Glomerular visceral epithelial cell (primary cell): Measurements from ENCODE around the gene AP1M1.

Source experiments
- DNase-seq: peaks from one replicate; pipeline ENCODE4 v3.0.0-alpha.2; 2016; ENCODE audit errors: extremely low spot score

Gene AP1M1

DNA sequence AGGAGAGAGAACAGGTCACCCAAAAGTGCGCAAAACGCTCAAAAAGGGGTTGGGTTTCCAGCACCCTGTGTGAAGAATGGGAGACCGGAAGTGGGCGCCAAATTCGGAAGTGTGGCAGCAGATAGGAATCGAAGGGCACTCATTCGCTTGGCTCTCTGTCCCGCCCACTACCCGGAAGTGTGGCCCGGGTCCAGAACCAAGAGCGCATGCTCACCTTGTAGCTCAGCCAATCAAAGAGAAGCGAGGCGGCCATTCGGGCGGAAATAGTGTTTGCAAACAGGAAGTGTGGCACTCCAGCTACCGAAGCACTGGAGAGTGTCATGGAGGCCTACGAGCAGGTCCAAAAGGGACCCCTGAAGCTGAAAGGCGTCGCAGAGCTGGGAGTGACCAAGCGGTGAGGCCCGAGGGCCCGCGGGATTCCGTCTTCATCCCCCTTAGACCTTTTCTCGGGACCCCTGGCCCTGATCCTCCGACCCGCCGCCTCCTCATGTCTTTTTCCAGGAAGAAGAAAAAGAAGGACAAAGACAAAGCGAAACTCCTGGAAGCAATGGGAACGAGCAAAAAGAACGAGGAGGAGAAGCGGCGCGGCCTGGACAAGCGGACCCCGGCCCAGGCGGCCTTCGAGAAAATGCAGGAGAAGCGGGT lies 12.5 kb upstream of the AP1M1 start, which contains the start of gene FAM32A:
FAM32A (plus strand) TSS at position 288 of the 645 bp plus-strand sequence; CDS start at position 321, 33 bp downstream.
- DNase-seq = peak; percentile 100

DNA sequence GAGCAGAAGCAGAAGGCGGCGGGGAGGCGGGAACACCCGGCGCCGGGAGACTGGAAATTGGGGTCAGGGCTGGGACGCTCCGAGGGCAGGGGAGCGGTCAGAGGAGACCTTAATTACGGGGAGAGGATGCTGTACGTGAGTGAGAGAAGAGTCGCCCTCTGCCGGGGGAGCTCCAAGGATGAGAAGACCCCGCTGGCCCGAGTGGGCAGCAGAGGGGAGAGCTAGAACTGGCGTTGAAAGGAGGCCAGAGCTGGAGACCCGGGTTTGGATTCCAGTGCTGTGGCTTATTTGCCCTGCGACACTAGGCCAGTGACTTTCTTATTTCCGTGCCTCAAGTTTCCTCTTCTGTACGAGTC lies 12.0 kb upstream of the AP1M1 start:
- peak; percentile 38 for DNase-seq

DNA sequence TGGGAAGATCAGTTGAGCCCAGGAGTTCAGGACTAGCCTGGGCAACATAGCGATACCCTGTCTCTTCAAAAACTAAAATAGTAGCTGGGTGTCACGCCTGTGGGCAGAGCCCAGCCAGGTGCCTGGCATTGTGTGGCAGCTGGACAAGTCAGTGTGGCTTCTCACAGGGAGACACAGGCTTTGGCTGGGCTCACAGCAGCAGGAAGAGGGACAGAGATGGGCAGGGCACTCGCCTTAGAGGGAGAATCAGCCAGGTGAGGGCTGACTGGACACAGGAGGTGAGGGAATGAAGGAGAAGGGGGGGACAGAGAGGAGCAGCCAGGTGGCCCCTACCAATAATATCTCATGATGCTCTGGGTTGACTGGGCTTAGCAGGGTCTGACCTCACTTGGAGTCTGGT lies 9.2 kb upstream of the AP1M1 start:
- DNase-seq = no peak

DNA sequence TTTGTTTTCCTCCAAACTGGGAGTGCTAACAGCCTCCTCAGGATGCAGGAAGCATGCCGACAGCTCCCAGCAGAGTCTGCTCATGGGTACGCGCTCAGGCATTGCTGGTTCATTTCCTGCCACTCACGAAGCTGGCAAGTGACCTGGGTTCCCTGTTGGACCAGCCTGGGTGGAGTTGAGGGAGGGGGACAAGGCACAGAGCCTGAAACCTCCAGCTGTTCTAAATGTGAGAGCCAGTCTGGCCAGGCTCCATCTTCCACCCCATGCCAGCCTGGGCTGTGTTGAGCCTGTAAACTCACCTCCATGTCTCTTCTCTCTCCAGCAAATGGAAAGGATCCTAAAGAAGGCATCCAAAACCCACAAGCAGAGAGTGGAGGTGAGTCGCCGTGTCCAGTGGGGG lies 7.5 kb upstream of the AP1M1 start:
- no peak for DNase-seq

DNA sequence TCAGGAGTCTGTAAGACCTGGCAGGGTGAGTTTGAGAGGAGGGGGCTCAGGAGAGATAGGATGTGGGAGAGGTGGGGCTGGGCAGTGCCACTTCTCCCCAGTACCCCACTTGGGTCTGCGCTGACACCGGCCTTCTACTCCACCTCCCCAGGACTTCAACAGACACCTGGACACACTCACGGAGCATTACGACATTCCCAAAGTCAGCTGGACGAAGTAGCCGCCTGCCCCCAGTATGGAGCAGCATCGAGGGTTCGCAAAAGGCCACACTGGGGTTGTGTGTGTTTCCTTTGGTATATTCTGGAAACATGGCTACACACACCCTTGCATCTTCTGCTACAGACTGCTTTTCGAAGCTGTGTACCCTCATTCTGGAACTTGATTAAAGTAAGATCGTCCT lies 7.0 kb upstream of the AP1M1 start:
- DNase-seq = no peak

DNA sequence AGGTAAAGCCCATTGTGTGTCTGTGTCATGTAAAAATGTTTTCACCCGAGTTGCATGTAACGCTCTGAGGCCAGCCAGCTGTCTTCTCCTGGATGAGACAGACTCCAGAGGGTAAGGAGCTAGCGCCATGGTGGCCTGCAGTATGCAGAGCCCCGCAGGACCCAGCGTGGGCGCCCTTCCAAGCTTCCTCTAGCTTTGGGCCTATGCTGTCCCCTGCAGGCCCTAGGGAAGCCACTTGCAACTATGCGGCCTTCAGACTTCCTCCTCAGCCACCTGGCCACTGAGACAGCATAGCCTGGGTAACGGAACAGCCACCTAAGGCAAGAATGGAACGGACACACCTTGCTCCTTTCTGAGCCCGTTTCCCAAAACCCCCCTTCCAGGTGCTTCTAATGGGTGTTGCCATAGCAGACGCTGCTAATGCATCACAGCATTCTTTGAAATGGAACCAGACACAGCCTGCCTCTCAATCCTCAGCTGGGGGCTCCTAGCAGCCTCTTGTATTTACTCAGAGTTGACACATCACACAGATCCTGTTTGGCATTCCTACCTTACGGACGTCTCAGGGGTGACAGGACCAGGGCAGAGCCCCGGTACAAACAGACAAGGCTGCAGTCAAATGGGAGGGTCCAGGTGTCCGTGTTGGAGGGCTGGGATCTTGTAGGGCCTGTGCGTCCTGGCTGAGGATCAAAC lies 6.3 kb upstream of the AP1M1 start:
- DNase-seq = no peak

DNA sequence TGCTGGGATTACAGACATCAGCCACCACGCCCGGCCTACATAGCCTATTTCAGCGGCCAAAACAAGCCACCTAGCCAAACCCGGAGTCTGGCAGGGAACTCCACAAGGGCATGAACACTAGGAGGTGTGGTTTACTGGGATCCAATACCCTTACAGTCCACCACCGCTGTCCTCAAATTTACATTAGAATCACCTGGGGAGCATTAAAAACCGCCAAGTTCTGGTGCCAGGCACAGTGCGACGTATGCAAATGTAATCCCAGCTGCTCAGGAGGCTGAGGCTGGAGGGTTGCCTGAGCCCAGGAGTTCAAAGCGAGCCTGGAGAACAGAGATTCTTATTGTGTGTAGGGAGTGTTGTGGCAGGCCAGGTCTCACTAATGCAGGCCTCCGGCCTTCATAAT lies 4.2 kb upstream of the AP1M1 start:
- DNase-seq = no peak

DNA sequence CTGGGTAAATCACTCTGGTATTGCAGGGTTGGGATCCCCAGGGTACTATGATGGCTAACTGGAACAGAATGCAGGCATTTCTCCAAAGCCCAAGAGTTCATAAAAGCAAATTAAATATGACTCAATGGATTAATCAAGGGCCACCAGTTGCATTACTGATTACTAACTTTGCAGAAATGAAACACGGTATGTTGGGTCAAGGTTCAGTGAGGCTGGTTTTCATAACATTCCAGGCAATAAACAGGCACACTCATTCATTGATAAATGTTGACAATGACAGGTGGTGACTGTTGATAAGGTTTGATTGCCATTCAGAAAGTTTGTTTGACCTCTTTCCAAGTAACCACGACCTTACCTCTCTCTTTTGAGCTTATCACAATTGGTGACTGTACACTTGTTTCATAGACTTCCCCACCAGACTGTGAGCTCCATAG lies 506 bp upstream of the AP1M1 start:
- DNase-seq = no peak

DNA sequence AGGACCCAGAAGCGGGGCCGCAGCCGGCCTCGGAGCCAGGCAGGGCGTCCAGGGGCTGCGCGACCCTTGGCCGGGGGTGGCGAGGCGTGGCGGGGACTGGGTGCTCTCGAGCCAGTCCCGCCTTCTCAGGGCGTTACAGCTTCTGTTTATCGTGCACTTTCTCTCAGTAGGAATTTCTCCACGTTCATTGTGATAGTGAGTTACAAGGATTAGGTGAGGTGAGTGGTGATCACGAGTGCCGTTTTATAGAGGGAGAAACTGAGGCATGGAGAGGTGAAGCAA lies 600 bp downstream of the AP1M1 start:
- no peak for DNase-seq

DNA sequence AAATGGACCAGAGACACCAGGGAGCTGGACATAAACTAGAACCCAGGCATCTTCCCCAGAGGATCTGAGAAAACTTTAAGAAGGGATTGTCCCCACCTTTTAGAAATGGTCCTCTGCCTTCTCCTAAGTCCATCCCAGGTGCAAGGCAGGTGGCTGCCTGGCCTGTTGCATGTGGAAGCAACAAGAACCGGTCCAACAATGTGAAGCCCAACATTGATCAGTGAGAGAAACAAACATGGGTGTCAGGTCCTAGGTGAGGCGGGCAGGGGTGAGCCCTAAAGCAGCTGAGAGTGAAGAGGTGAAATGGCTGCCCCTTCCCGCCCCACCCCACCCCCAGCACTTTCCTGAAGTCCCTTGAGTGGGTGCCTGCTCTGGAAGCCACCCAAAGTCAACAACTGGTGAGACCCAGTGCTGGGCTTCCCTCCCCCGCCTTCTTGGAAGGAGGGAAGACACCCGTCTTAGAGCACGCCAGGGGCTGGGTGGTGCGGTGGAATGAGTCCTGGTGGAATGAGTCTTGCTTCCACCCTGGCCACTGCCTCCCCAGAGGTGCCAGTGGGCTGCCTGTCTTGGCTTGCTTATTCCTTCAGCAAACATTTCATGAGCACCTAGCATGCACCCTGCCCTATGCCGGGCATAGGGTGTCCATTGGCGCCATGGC lies 1.7 kb downstream of the AP1M1 start:
- no peak for DNase-seq

DNA sequence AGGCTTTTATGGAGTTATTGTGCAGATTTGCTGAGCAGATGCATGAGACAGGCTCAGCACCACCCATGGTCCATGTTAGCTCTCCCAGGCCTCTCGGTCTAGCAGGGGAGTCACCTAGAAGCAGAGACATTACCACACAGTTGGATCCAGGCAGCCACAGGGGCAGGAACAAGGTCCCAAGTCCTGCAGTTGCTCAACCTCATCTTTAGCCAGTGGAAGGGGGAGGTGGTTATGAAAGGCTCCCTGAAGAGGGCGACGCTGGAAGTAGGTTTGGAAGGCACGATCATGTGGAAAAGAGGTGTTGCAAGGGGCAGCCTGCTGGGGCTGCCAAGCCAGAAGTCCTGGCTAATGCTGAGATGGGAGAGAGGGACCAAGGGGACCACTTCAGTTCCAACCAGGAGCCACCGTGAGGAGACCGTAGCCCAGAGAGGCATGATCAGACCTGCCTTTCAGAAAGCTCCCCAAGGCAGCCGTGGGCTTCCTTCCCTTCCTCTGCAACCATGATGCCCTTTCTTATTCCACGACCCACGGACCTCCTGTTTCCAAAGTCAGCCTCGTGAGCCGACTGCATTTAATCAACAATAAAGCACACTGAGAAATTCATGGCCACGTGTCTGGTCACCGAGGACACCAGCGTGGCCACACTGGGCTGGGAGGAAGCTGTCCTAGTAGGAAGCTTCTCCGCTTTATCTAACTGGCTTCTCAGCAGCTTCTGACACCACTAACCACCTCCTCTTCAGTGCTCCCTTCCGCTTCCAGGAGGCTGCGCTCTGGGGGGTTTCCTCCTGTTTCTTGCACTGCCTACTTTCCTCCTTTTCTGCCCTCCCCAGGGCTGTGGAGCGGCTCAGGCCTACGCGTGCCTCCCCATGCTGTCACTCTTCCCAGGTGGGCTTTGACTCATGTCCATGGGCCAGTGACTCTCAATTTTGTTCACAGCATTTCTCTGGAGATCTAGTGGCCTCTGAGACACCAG lies 2.6 kb downstream of the AP1M1 start:
- peak; percentile 13 for DNase-seq

DNA sequence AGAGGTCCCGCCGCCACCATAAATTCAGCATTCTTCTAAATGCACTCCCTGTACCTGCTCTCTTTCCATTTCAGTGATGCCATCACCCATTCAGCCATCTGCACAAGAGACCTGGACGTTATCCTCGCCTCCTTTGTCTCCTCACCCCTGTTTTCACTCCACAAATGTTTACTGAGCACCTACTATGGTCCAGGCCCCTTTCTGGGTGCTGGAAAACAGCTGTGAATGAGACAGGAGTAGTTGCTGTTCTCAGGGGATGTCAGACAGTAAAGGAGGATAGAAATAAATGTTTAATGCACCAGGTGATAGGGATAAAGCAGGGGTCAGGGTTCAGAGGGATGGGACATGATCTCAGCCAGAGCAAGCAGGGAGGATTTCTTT lies 3.3 kb downstream of the AP1M1 start:
- no peak for DNase-seq

DNA sequence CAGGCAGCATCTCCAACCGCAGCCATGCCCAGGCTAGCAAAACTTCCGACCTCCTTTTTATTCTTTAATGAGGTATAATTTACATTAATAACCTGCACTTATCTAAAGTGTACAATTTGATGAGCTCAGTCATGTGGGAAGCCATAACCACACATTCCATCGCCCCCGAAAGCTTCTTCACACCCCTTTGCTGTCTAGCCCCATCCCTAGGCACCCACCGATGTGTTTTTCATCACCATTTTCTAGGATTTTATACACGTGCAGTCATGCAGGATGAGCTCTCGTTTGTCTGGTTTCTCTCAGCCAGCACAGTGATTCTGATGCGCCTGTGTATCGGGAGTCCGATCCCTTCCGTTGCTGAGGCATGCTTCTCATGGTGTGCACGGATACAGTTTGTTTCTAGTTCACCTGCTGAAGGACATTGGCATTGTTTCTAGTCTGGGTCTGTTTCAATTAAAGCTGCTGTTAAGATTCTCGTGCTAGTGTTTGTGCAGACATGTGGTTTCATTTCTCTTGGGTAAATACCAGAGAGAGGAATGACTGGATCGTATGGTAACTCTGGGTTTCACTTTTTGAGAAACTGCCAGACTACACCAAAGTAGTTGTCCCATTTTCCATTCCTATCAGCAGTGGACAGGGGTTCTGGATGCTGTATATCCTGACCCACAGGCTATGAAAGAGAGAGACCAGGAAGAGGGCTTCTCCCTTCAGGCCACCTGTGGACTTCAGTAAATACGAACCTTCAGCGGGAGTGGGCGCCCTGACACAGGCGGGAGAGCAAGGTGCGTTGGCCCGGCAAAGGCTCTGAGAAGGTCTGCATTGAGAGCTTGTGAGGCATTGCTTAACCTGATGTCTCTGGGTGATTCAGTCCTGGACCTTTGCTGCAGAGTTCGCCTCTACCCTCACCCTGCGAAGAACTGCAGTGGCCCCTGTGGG lies 4.9 kb downstream of the AP1M1 start:
- no peak for DNase-seq

DNA sequence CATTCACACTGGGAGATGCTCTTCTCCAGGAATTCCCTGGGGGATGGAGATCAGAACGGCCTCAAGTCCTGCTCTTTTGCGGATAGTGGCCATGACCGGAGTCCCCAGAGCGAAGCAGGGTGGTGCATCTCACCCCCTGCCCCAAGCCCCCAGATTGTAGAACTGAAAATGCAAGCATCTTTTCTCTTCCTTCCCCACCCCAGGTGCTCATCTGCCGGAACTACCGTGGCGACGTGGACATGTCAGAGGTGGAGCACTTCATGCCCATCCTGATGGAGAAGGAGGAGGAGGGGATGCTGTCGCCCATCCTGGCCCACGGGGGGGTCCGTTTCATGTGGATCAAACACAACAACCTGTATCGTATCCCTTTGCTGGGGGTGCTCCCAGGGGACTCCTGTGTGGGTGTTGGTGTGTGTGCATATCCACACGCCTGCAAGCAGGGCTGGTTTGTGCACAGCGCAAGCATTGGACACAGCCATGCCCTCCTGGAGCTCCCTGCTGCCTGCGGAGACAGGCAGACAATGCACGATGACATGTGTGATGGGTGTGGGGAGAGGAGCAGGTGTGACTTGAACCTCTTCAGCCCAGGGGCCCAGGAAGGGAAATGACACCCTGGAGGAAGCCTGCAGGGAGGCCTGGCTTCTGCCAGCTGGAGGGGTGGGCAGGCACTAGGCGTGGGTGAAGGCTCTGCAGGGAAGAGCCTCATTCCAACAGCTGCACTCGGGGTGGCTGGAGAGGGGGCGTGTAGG lies 5.7 kb downstream of the AP1M1 start:
- no peak for DNase-seq

DNA sequence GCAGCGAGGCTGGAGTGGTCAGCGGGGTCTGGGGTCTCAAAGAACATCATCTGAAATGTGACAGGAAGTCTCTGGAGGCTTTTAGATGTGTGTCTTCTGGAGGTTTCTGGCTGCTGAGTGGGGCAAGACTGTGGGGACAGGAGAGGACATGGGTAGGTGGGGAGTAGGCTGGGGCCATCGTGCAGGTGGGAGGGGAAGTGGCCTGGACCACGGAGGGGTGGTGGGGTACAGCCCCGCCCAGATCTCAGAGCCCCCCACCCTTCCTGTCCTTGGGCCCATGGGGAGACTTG lies 6.2 kb downstream of the AP1M1 start:
- DNase-seq = no peak

DNA sequence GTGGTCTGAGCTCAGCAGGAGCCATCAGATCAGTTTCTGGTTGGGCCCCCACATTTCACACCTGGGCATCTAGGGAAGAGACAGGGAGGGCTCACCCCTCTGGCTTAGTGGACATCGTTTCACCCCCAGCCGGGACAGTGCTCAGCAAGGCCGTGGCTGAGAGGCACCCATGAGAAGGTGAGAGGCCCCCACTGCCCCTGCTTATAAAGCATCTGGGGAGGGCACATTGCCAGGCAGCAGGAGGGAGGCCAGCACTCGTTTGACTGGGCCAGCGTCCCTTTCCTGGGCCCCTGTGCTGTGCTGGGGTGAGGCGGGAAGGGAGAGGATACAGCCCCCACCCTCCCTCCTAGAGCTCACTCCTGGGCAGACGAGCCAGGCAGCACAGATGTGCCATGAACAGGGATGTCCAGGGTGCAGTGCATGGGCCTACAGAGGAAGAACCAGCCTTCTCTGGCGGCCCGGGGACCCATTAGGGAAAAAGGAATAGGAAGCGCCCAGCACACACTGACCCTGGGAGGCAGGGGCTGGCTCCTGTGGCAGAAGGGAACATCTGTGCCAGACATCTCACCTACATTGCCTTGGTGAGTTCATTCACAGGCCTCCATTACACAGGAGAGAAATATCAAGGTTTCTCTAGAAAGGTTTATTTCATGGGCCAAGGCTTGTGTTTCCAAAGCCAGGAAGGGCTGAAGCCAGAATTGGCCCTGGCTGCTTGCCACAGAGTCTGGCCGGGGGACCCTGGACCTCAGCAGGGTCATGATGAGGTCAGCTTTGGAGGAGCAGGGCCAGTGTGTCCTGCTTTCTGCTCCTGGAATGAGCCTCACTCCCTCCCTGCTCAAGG lies 7.7 kb downstream of the AP1M1 start:
- DNase-seq = no peak

DNA sequence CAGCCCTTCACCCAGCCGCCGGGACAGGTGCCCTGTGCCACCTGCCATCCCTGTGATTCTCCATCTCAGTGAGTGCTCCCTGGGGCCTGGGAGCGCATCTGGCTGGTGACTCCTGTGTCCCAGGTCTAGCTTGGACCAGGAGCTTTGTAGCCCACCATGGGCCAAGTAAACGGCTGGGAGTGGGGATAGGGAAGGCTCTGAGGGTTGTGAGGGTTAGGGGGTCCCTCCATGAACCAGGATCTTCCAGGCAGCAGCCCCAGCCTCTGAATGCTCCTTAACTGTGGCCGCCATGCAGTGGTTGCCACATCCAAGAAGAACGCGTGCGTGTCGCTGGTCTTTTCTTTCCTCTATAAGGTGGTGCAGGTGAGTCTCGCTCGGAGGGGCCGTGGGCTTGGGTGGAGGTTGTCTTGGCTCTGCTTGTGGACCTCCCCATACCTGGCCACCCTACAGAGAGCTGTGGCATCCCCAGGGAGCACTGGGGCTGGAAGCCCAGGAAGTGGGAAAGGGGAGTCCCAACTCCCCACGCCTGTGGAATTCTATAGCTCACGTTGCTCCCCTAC lies 8.4 kb downstream of the AP1M1 start:
- DNase-seq = no peak

DNA sequence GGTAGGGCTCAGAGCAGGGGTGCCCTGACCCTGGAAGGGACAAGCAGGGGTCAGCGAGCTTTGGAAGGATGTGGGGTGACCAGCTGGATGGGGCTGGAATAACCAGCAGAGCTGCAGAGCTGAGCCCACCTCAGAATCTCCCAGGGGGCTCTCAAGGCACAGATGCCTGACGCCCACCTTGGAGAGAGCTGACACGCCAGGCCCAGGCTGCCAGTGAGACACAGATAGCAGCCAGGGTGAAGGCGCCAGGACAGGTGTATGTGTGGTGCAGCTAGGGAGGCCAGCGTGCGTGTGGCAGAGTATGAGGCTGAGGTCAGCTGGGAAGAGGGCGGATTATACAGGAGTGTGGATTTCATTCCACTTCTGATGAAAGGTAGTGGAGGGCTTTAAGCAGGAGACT lies 8.9 kb downstream of the AP1M1 start:
- no peak for DNase-seq

DNA sequence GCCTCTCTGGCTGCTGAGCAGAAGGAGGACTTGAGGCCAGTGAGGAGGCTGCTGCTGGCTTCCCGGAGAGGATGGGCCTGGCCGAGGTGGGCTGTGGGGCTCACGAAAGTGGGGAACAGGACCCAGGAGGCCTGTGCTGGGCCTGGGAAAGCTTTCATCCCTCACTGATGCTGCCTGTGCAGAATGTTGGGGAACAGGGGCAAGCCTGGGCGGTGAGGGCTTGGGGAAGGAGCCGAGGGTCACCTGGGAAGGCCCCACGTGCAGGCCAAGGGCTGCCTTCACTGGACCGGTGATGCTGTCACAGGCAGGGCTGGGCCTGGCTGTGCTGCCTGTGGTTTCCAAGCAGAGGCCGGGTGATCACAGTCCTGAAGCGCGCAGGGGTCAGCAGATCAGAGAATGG lies 9.4 kb downstream of the AP1M1 start:
- DNase-seq = no peak
